OCI-LY1 (cell line): ENCODE data around the gene ZKSCAN8.

Experiments
- H2AFZ ChIP-seq: fragments of 200-600 bp; sonication (generic), shearing (Covaris generic); 2 replicates; pipeline ENCODE4 v1.6.0; 2014; ENCODE audit warnings: antibody characterized with exemption, mild to moderate bottlenecking, low read length
- H3F3A ChIP-seq: fragments of 200-600 bp; sonication (generic), shearing (Covaris generic); 2 replicates; pipeline ENCODE4 v1.6.0; 2014; ENCODE audit warnings: mild to moderate bottlenecking, antibody characterized with exemption, low read length, moderate library complexity; ENCODE audit not compliant: insufficient read depth
- H3K27ac ChIP-seq: fragments of 200-600 bp; sonication (generic); 2 replicates; pipeline ENCODE4 v1.5.1; 2014; ENCODE audit warnings: low read length, mixed run types, mild to moderate bottlenecking, low read depth; ENCODE audit not compliant: poor library complexity, severe bottlenecking
- H3K27me3 ChIP-seq: fragments of 200-600 bp; sonication (generic); 2 replicates; pipeline ENCODE4 v1.6.0; 2014; ENCODE audit warnings: antibody characterized with exemption, mild to moderate bottlenecking, low read length, moderate library complexity; ENCODE audit not compliant: insufficient read depth
- H3K36me3 ChIP-seq: fragments of 200-600 bp; sonication (generic); 2 replicates; pipeline ENCODE4 v1.6.1; 2014; ENCODE audit warnings: mild to moderate bottlenecking, antibody characterized with exemption, low read length, moderate library complexity, mixed read lengths; ENCODE audit not compliant: insufficient read depth
- H3K4me1 ChIP-seq: fragments of 200-600 bp; sonication (generic); 2 replicates; pipeline ENCODE4 v1.5.1; 2014; ENCODE audit warnings: mild to moderate bottlenecking, low read length, moderate library complexity; ENCODE audit not compliant: insufficient read depth, severe bottlenecking
- H3K4me2 ChIP-seq: fragments of 200-600 bp; sonication (generic), shearing (Covaris generic); 2 replicates; pipeline ENCODE4 v1.6.1; 2014; ENCODE audit warnings: low read length
- H3K4me3 ChIP-seq: fragments of 200-600 bp; sonication (generic); 2 replicates; pipeline ENCODE4 v1.5.1; 2014; ENCODE audit warnings: low read length, low read depth, mild to moderate bottlenecking, mixed read lengths; ENCODE audit not compliant: poor library complexity, severe bottlenecking
- H3K79me2 ChIP-seq: fragments of 200-600 bp; shearing (Covaris generic); 2 replicates; pipeline ENCODE4 v1.6.1; 2016; ENCODE audit warnings: mixed run types, low read length, mixed read lengths; ENCODE audit not compliant: insufficient read depth
- H3K9ac ChIP-seq: fragments of 200-600 bp; sonication (generic), shearing (Covaris generic); 2 replicates; pipeline ENCODE4 v1.6.1; 2014; ENCODE audit warnings: mild to moderate bottlenecking, low read length, mixed read lengths
- H3K9me2 ChIP-seq: fragments of 200-600 bp; sonication (generic), shearing (Covaris generic); 2 replicates; pipeline ENCODE4 v1.6.1; 2014; ENCODE audit warnings: low read depth, mild to moderate bottlenecking, low read length, mixed read lengths
- H3K9me3 ChIP-seq: fragments of 200-600 bp; shearing (Covaris generic); 2 replicates; pipeline ENCODE4 v1.6.1; 2014; ENCODE audit warnings: low read length, mixed read lengths
- H4K20me1 ChIP-seq: fragments of 200-600 bp; sonication (generic), shearing (Covaris generic); 2 replicates; pipeline ENCODE4 v1.6.0; 2016; ENCODE audit warnings: mild to moderate bottlenecking, low read length; ENCODE audit not compliant: insufficient read depth
- EZH2 ChIP-seq: fragments of 200-600 bp; sonication (generic), shearing (Covaris generic); IDR thresholded peaks from 2 replicates; pipeline ENCODE4 v1.8.0; 2017; ENCODE audit warnings: borderline replicate concordance, mixed run types, mild to moderate bottlenecking, antibody characterized with exemption, low read length, moderate library complexity, mixed read lengths
- TF ChIP-seq, protein P1 (sequence below): fragments of 200-600 bp; sonication (generic), shearing (Covaris generic); IDR thresholded peaks from 2 replicates; pipeline ENCODE4 v1.5.1; 2017; ENCODE audit warnings: mild to moderate bottlenecking, antibody characterized with exemption, low read length, moderate library complexity, mixed read lengths

Gene ZKSCAN8

DNA sequence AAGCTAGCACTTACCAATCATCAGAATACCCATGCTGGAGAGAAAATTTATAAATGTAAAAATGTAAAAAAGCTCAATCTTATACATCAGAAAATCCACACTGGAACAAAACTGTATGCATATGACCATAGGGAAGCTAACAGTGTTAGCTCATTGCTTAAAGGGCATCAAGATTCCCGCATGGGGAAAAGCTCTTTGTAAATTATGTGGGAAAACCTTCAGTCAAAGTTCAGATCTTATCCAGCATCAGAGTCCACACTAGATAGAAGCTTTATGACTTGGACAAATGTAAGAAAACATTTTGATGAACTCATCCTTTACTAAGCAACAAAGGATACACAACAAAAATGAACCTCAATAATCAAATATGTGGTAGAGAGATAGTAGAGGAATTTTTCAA, 34.7 kb downstream of the ZKSCAN8 start:
- Histone ChIP-seq H3K27ac (no peak overlapping the region), H3K9me2 (no peaks in the 10 kb centered on the region), H3K9me3 (no peaks in the 10 kb centered on the region), H3K79me2 (no peaks in the 10 kb centered on the region), H2AFZ (no peak overlapping the region), H3F3A (no peaks in the 10 kb centered on the region), H3K4me1 (no peaks in the 10 kb centered on the region), H3K4me3 (no peak overlapping the region), H4K20me1 (no peaks in the 10 kb centered on the region), H3K9ac (no peak overlapping the region), H3K27me3 (no peaks in the 10 kb centered on the region), H3K4me2 (no peak overlapping the region), H3K36me3 (no peaks in the 10 kb centered on the region)
- TF ChIP-seq, protein P1, sequence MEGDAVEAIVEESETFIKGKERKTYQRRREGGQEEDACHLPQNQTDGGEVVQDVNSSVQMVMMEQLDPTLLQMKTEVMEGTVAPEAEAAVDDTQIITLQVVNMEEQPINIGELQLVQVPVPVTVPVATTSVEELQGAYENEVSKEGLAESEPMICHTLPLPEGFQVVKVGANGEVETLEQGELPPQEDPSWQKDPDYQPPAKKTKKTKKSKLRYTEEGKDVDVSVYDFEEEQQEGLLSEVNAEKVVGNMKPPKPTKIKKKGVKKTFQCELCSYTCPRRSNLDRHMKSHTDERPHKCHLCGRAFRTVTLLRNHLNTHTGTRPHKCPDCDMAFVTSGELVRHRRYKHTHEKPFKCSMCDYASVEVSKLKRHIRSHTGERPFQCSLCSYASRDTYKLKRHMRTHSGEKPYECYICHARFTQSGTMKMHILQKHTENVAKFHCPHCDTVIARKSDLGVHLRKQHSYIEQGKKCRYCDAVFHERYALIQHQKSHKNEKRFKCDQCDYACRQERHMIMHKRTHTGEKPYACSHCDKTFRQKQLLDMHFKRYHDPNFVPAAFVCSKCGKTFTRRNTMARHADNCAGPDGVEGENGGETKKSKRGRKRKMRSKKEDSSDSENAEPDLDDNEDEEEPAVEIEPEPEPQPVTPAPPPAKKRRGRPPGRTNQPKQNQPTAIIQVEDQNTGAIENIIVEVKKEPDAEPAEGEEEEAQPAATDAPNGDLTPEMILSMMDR = no peak
- TF ChIP-seq EZH2 = no peak

GRCh38 chr6:28182255-28182654, 40.6 kb downstream of the ZKSCAN8 start:
- no peaks in the 10 kb centered on the region; the same call in 1 of the 2 replicates for H3K79me2 ChIP-seq
- H3K4me2 ChIP-seq = no peak overlapping the region
- TF ChIP-seq EZH2 = no peak
- TF ChIP-seq, protein P1 = no peak
- H2AFZ ChIP-seq = no peak overlapping the region
- H4K20me1 ChIP-seq = no peaks in the 10 kb centered on the region
- no peaks in the 10 kb centered on the region for H3F3A ChIP-seq
- H3K9me2 ChIP-seq = no peaks in the 10 kb centered on the region
- H3K27me3 ChIP-seq = no peaks in the 10 kb centered on the region
- peaks cover 2% of the 10 kb centered on the region for H3K9me3 ChIP-seq
- no peaks in the 10 kb centered on the region for H3K36me3 ChIP-seq
- no peak overlapping the region for H3K27ac ChIP-seq
- no peaks in the 10 kb centered on the region for H3K4me1 ChIP-seq
- H3K9ac ChIP-seq = no peak overlapping the region
- H3K4me3 ChIP-seq = no peak overlapping the region

DNA sequence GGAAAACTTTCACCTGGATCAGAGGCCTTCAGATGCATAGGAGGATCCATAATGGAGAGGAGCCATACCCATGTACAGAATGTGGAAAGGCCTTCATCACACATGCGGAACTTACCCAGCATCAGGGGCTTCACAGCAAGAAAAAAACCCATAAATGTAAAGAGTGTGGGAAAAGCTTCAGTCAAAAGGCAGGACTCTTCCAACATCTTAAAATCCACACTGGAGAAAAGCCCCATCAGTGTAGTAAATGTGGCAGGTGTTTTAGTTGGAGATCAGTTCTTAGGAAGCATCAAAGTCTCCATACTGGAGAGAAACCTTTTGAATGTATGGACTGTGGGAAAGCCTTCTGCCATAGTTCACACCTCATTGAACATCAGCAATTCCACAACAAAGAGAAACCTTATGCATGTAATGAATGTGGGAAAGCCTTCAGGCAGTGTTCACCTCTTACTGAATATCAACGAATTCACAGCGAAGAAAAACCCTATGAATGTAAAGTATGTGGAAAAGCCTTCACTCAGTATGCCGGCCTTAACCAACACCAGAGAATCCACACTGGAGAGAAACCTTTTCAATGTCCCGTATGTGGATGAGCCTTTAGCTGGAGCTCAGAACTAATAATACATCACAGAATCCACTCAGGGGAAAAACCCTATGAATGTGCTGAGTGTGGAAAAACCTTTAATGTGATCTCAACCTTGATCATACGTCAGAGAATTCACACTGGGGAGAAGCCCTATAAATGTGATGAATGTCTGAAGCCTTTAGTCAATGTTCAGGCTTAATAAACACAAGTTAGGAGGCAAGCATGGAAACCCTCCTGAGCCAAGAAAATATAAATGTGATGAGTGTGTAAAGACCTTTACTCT, 46.7 kb downstream of the ZKSCAN8 start:
- Histone ChIP-seq H3K36me3 (no peaks in the 10 kb centered on the region), H3K79me2 (no peaks in the 10 kb centered on the region; the same call in 1 of the 2 replicates), H3K9me2 (no peaks in the 10 kb centered on the region), H3K4me3 (no peak overlapping the region), H3K27ac (no peak overlapping the region), H3K4me1 (no peaks in the 10 kb centered on the region), H3K9me3 (peaks cover 25% of the 10 kb centered on the region), H3K9ac (no peak overlapping the region), H3K27me3 (no peaks in the 10 kb centered on the region), H4K20me1 (no peaks in the 10 kb centered on the region), H3F3A (no peaks in the 10 kb centered on the region), H2AFZ (no peak overlapping the region), H3K4me2 (no peak overlapping the region)
- TF ChIP-seq, protein P1 = no peak
- TF ChIP-seq EZH2 = no peak
